HG02973 (cell line): Measurements from ENCODE around the gene DTYMK.
"Not testable (repeated sequence)": the region's sequence is repeated elsewhere in the genome, so short reads cannot be mapped to it uniquely, and the experiment has no call there.

ENCODE experiments used
- ATAC-seq: cut with Tn5 transposase; IDR thresholded peaks from one replicate; pipeline ENCODE4 v1.9.1; 2021; ENCODE audit warnings: moderate library complexity; ENCODE audit not compliant: unreplicated experiment

Gene DTYMK

GRCh38 chr2:241686650-241687425 is at the start of gene DTYMK:
DTYMK (minus strand) TSS chr2:241686815; CDS start chr2:241686783, 32 bp downstream.
- peak; percentile 89 for ATAC-seq

- no peak for ATAC-seq
Measured at GRCh38 chr2:241736111-241736510, 49.5 kb upstream of the DTYMK start.

- ATAC-seq: peak; percentile 70
Measured at GRCh38 chr2:241734467-241735208, 48.0 kb upstream of the DTYMK start, which contains the start of gene D2HGDH. D2HGDH (plus strand) TSS chr2:241734630; CDS start chr2:241735225, 595 bp downstream.

GRCh38 chr2:241734208-241734466 is 47.5 kb upstream of the DTYMK start:
- peak; percentile 24 for ATAC-seq

- ATAC-seq: no peak
Measured at GRCh38 chr2:241733391-241734207, 47.0 kb upstream of the DTYMK start.

- ATAC-seq: not testable (repeated sequence)
Measured at GRCh38 chr2:241732513-241733186, 46.0 kb upstream of the DTYMK start.

GRCh38 chr2:241730671-241731293 is 44.2 kb upstream of the DTYMK start:
- ATAC-seq: no peak

GRCh38 chr2:241729868-241730267 is 43.3 kb upstream of the DTYMK start:
- ATAC-seq: no peak

- ATAC-seq: no peak
Measured at GRCh38 chr2:241728627-241729026, 42.0 kb upstream of the DTYMK start.

- no peak for ATAC-seq
Measured at GRCh38 chr2:241728000-241728399, 41.4 kb upstream of the DTYMK start.

- ATAC-seq: no peak
Measured at GRCh38 chr2:241726459-241726858, 39.8 kb upstream of the DTYMK start.

GRCh38 chr2:241724975-241725870 is 38.6 kb upstream of the DTYMK start:
- no peak for ATAC-seq

- ATAC-seq: no peak
Measured at GRCh38 chr2:241724259-241724974, 37.8 kb upstream of the DTYMK start.

- ATAC-seq: no peak
Measured at GRCh38 chr2:241722896-241723454, 36.4 kb upstream of the DTYMK start.

- no peak for ATAC-seq
Measured at GRCh38 chr2:241721852-241722251, 35.2 kb upstream of the DTYMK start.

- no peak for ATAC-seq
Measured at GRCh38 chr2:241720560-241720959, 33.9 kb upstream of the DTYMK start.

- ATAC-seq: no peak
Measured at GRCh38 chr2:241720099-241720498, 33.5 kb upstream of the DTYMK start.

GRCh38 chr2:241719093-241719492 is 32.5 kb upstream of the DTYMK start:
- no peak for ATAC-seq

GRCh38 chr2:241708879-241709278 is 22.3 kb upstream of the DTYMK start:
- no peak for ATAC-seq
